ENCODE results near the gene NPLOC4. TPM values are rescaled to one million over a fixed set of nuclear protein-coding genes. Genes with fewer than 3 reads are reported as not detected.

The NPLOC4 gene
- polyA plus RNA-seq, 1 of the 3 experiments (the other 2 are of a cell fraction) = 88.6 TPM

- no peak overlapping the region for H3K27ac ChIP-seq (ENCODE audit: low read depth in 2 of 2, low read length in 1 of 2)
- peaks cover 96% of the 10 kb centered on the region for H3K79me2 ChIP-seq (ENCODE audit: insufficient read depth)
- no peaks in the 10 kb centered on the region for H3K9me3 ChIP-seq
- no peak overlapping the region for H3K4me3 ChIP-seq (ENCODE audit: low read depth in 2 of 2, low read length in 1 of 2)
- DNase-seq = no peak
- peaks cover 11% of the 10 kb centered on the region for H3F3A ChIP-seq (replicated peaks; ENCODE audit: insufficient read depth)
- no peaks in the 10 kb centered on the region for H3K27me3 ChIP-seq (ENCODE audit: insufficient read depth)
- ChIA-PET CTCF (interaction anchor here (1.8 kb wide), 1 partner anchor 30 kb away, joined by 8 read pairs; no protein-coding TSS in a partner anchor), POLR2A (no interaction called here)
- no peak for TF ChIP-seq GABPA (IDR thresholded peaks at IDR 0.05; ENCODE audit: low read depth)
- TF ChIP-seq POLR2AphosphoS5 (IDR thresholded peaks at IDR 0.05; ENCODE audit: low read depth, low read length) = no peak
- TF ChIP-seq, protein P1, sequence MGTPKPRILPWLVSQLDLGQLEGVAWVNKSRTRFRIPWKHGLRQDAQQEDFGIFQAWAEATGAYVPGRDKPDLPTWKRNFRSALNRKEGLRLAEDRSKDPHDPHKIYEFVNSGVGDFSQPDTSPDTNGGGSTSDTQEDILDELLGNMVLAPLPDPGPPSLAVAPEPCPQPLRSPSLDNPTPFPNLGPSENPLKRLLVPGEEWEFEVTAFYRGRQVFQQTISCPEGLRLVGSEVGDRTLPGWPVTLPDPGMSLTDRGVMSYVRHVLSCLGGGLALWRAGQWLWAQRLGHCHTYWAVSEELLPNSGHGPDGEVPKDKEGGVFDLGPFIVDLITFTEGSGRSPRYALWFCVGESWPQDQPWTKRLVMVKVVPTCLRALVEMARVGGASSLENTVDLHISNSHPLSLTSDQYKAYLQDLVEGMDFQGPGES (IDR thresholded peaks at IDR 0.05; ENCODE audit: low read depth, low read length) = no peak
- TF ChIP-seq, protein P2, sequence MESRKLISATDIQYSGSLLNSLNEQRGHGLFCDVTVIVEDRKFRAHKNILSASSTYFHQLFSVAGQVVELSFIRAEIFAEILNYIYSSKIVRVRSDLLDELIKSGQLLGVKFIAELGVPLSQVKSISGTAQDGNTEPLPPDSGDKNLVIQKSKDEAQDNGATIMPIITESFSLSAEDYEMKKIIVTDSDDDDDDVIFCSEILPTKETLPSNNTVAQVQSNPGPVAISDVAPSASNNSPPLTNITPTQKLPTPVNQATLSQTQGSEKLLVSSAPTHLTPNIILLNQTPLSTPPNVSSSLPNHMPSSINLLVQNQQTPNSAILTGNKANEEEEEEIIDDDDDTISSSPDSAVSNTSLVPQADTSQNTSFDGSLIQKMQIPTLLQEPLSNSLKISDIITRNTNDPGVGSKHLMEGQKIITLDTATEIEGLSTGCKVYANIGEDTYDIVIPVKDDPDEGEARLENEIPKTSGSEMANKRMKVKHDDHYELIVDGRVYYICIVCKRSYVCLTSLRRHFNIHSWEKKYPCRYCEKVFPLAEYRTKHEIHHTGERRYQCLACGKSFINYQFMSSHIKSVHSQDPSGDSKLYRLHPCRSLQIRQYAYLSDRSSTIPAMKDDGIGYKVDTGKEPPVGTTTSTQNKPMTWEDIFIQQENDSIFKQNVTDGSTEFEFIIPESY (IDR thresholded peaks at IDR 0.05; ENCODE audit: borderline replicate concordance, low read depth) = no peak
- TF ChIP-seq, protein P3, sequence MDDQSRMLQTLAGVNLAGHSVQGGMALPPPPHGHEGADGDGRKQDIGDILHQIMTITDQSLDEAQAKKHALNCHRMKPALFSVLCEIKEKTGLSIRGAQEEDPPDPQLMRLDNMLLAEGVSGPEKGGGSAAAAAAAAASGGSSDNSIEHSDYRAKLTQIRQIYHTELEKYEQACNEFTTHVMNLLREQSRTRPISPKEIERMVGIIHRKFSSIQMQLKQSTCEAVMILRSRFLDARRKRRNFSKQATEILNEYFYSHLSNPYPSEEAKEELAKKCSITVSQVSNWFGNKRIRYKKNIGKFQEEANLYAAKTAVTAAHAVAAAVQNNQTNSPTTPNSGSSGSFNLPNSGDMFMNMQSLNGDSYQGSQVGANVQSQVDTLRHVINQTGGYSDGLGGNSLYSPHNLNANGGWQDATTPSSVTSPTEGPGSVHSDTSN (IDR thresholded peaks at IDR 0.05) = no peak
- no peak for TF ChIP-seq CTCF (IDR thresholded peaks at IDR 0.05)
- no peak for TF ChIP-seq USF1 (IDR thresholded peaks at IDR 0.05; ENCODE audit: borderline replicate concordance, low read depth)
- no peak for TF ChIP-seq NRF1 (IDR thresholded peaks at IDR 0.05; ENCODE audit: low read depth, low read length)
- no peak for TF ChIP-seq RCOR1 (IDR thresholded peaks at IDR 0.05; ENCODE audit: low read length)
- H3K4me1 ChIP-seq (ENCODE audit: control insufficient read depth in 1 of 2, insufficient read depth in 2 of 2, low read depth in 1 of 2, low read length in 1 of 2) = peaks cover 7 to 12% of the 10 kb centered on the region in 2 experiments; a peak in 3 of 4 replicates
- peaks cover 67% of the 10 kb centered on the region for H4K20me1 ChIP-seq (ENCODE audit: insufficient read depth)
- H3K9me2 ChIP-seq = no peaks in the 10 kb centered on the region
- H3K9ac ChIP-seq = no peak overlapping the region
- H3K36me3 ChIP-seq (replicated peaks in 1 of 2; ENCODE audit: control insufficient read depth in 1 of 2, insufficient read depth in 2 of 2, low read length in 1 of 2) = peaks cover 13 to 61% of the 10 kb centered on the region in 2 experiments
- H2AFZ ChIP-seq (ENCODE audit: low read depth) = no peak overlapping the region
- WGBS (ENCODE audit: low lambda C conversion rate) = 84% methylated on average over 7 of the region's 7 CpGs
- no peak overlapping the region for H3K4me2 ChIP-seq
Measured at GRCh38 chr17:81631482-81631881, 5.4 kb downstream of the NPLOC4 start.

Data from SK-N-SH (cell line).